GM18499 (cell line): ENCODE data around the gene VPS4A.
"Not testable (repeated sequence)": the region's sequence is repeated elsewhere in the genome, so short reads cannot be mapped to it uniquely, and the experiment has no call there.

Source experiments
- ATAC-seq: cut with Tn5 transposase; IDR thresholded peaks from one replicate; pipeline ENCODE4 v1.9.1; 2021; ENCODE audit warnings: moderate number of reproducible peaks; ENCODE audit not compliant: insufficient read depth, unreplicated experiment

The VPS4A gene

GRCh38 chr16:69310653-69311532, at the start of gene VPS4A:
TSS of gene VPS4A (plus strand) at chr16:69311350. CDS start at chr16:69311512, 162 bp downstream.
- ATAC-seq: peak; percentile 88

GRCh38 chr16:69266334-69267063, 44.7 kb upstream of the VPS4A start:
- no peak for ATAC-seq

DNA sequence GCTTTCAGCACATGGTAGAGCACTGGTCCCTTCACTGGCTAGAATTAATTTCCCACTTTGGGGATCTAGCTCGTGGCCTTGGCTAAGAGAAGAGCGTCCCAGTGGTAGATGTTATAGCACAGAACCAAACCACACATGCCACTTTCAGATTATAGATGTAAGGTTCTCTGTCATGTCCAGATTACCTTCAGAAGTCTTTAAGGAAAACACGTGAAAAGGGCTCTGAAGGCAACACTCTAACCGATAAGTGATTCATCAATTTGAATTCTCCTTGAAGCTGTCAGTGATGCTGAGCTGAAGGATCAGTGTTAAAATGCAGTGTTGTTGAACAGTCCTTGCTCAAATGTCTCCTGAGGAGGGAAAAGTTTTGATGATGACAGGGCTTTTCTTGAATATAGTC, 43.5 kb upstream of the VPS4A start:
- no peak for ATAC-seq

GRCh38 chr16:69270395-69270794, 40.8 kb upstream of the VPS4A start:
- no peak for ATAC-seq

- ATAC-seq: no peak
These were observed 40.3 kb upstream of the VPS4A start for GRCh38 chr16:69270831-69271230.

DNA sequence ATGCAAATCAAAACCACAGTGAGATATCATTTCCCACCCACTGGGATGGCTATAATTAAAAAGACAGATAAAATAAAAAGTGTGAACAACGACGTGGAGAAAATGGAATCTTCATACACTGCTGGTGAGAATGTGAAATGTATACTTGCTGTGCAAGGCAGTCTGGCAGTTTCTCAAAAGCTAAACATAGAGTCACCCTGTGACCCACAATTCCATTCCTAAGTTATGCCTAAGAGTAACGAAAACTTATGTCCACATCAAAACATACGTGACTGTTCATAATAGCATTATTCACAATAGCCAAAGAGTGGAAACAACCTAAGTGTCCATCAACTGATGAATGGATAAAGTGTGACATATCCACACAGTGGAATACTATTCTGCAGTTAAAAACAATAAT, 38.1 kb upstream of the VPS4A start:
- no peak for ATAC-seq

DNA sequence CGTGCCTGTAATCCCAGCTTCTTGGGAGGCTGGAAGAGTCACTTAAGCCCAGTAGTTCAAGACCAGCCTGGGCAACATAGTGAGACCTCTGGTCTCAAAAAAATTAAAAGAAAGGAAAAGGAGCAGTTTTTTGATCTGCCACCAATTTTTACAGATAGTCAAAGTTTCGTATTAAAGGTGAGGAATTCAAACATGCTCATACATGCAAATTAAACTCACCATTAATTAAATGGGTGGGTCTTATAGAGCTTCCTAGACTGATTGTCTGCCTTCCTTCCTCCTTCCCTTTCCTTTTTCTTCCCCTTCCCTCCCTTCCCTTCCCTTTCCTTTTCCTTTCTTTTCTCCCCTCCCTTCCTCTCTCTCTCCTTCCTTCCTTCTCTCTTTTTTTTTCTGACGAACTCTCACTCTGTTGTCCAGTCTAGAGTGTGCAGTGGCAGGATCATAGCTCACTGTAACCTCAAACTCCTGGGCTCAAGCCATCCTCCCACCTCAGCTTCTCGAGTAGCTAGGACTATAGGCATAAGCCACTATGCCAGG, 36.4 kb upstream of the VPS4A start:
- ATAC-seq: no peak

GRCh38 chr16:69276148-69277115, 34.7 kb upstream of the VPS4A start:
- no peak for ATAC-seq

- ATAC-seq: no peak
These were observed 33.7 kb upstream of the VPS4A start for GRCh38 chr16:69277413-69277812.

DNA sequence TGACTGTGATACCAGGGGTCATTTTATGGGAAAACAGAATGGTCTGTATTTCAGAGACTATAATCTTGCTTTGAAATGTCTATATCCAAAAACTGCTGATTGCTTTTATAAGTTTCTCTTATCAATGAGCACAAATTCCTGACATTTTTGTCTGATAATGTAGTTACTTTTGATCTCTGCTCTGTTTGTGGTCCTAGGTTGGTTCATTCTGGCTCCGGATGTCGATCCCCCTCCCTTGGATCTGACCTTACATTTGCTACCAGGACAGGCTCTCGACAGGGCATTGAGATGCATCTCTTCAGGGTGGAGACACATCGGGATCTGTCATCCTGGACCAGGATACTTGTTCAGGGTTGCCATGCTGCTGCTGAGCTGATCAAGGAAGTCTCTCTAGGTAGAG, 27.3 kb upstream of the VPS4A start:
- ATAC-seq: no peak

DNA sequence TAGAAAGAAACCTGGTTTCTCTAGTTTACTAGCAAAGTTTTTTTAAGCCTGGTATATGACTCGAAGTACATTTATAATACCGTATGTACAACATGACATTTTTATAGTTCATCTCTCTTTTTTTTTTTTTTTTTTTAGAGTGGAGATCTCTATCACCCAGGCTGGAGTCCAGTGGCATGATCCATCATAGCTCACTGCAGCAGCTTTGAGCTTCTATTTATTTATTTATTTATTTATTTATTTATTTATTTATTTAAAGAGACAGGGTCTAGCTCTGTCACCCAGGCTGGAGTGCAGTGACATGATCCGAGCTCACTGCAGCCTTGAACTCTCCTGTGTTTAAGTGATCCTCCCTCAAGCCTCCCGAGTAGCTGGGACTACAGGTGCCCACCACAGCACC, 25.9 kb upstream of the VPS4A start:
- ATAC-seq: no peak

- ATAC-seq: no peak
These were observed 24.0 kb upstream of the VPS4A start for GRCh38 chr16:69286941-69287713.

DNA sequence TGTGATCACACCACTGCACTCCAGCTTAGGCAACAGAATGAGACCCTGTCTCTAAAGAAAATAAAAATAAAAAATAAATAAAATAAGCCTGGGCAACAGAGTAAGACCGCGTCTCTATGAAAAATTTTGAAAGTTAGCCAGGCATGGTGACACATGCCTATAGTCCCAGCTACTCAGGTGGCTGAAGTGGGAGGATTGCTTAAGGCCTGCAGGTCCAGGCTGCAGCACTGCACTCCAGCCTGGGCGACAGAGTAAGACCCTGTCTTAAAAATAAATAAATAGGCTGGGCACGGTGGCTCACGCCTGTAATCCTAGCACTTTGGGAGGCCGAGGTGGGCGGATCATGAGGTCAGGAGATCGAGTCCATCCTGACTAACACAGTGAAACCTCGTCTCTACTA, 19.5 kb upstream of the VPS4A start:
- ATAC-seq: not testable (repeated sequence)

DNA sequence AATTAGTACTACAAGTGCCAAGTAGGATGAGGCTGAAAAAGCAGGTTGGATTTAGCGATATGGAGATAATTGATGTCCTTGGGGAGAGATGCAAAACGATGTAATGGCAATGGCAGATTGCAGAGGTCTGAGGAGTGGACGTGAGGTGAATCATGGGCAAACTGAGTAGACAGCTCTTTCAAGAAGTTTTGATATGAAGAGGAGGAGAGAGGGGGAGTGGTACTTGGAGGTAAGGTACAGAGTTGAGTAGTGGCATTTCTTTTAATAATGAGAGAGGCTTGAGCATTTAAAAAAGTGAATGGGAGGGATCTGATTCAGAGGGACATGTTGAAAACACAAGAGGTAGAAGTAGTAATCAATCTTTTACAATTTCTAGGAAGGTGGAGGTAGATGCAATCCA, 17.7 kb upstream of the VPS4A start:
- ATAC-seq: no peak

GRCh38 chr16:69294051-69294450, 17.1 kb upstream of the VPS4A start:
- no peak for ATAC-seq

- ATAC-seq: not testable (repeated sequence)
These were observed 14.4 kb upstream of the VPS4A start for GRCh38 chr16:69296771-69297170.

GRCh38 chr16:69298261-69298660, 12.9 kb upstream of the VPS4A start:
- ATAC-seq: no peak

GRCh38 chr16:69301187-69301586, 10.0 kb upstream of the VPS4A start:
- no peak for ATAC-seq

- ATAC-seq: no peak
These were observed 9.3 kb upstream of the VPS4A start for GRCh38 chr16:69301861-69302260.
